Cerebellar nuclear complex (tissue), 1 donor: ENCODE results near the gene CRELD2.

Source experiments
- DNase-seq, 2 experiments: peaks; one replicate each; lab custom pipeline; 2025; lab: John Stamatoyannopoulos, UW

Gene CRELD2

DNA sequence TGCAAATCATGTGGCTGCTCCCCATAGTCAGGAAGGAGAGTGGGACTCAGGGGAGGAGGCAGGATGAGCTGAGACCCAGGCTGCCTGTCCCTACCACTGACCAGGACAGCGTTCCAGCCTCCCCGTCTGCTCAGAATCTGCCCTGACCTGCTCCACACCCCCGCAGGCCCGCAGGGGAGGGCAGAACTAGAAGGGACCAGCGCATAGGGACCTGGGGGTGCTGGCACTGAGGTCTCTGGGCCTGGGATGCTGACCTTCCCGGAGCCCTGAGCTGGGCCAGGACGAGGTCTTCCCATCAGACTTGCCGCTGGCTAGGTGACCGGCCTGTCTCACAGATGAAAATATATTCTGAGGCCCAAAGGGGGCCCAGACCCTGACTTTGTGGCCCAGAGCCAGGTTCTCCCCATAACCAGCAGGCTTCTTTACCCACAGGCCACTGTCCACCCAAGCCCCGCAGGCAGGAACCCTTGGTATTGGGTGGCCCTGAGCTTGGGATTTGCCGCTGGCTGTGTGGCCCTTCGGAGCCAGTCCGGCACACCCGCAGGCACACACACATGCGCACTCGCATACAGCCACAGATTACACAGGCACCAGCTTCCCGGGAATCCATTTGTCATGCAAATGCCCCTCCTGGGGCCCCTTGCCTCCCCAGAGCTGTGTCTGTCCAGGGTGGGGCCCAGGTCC is 28.3 kb downstream of the CRELD2 start:
- DNase-seq = no peak

- no peak for DNase-seq
Observed at GRCh38 chr22:49947296-49947622, 28.8 kb downstream of the CRELD2 start.

- DNase-seq = no peak
Observed at GRCh38 chr22:49948116-49948957, 29.9 kb downstream of the CRELD2 start.

DNA sequence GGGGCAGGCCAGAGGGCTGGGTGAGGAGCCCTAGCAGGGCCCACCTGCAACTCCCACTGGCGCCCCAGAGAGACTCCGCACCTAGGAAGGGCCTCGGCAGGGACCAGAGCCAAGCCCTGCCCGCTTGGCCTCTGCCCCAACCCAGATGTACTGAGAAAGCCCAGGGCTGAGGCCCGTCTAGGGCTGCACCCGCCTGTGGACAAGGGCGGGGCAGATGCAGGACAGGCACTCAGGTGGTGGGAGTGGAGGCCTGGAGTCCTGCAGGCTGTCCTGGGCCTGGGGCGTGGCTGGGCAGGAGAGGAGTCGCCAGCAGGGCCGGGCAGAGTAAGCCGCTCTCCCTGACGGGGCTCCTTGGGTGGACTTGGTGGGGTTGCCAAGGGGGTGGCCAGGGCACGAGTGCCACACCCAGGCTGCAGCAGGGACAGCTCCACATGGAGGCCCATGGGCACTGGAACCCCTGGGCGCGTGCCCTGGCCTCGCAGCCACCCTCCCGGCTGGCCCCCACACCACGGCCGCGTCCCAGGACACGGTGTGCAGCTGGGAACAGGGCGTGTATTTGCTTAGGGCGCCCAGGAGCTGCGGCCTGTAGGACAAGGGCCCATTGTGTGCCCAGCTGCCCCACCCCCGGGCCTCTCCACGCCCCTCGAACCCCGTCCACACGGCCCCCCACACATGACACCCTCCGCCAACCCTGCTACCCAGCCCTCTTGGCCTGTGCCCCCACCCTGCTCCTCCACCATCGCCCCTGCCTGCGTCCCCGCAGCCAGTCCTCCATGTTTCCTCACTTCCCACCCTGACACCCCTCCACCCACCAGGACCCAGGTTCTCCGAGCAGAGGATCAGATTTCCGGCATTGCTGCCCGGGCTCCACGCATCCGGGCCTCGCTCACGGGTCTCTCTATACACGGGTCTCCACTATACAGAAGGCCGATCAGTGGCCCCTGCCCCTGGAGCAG is 30.8 kb downstream of the CRELD2 start:
- no peak for DNase-seq

- DNase-seq = no peak
Observed at GRCh38 chr22:49949914-49950292, 31.5 kb downstream of the CRELD2 start.

GRCh38 chr22:49950396-49950994 is 32.1 kb downstream of the CRELD2 start:
- no peak for DNase-seq

GRCh38 chr22:49951000-49951677 is 32.7 kb downstream of the CRELD2 start:
- DNase-seq = no peak

DNA sequence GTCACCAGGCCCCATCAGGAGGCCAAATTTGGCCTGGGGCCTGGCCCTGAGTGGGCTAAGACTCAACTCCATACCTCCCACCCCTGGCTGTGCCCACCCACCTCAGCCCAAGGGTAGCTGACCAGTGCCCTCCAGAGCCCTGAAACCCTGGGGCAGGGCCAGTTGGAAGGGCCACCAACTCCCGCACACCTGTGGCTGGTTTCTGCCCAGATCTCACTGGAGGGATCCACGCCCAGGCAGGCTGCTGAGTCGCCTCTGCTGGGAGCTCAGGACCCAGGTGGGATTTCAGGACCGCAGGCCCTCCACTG is 33.2 kb downstream of the CRELD2 start:
- no peak for DNase-seq

DNA sequence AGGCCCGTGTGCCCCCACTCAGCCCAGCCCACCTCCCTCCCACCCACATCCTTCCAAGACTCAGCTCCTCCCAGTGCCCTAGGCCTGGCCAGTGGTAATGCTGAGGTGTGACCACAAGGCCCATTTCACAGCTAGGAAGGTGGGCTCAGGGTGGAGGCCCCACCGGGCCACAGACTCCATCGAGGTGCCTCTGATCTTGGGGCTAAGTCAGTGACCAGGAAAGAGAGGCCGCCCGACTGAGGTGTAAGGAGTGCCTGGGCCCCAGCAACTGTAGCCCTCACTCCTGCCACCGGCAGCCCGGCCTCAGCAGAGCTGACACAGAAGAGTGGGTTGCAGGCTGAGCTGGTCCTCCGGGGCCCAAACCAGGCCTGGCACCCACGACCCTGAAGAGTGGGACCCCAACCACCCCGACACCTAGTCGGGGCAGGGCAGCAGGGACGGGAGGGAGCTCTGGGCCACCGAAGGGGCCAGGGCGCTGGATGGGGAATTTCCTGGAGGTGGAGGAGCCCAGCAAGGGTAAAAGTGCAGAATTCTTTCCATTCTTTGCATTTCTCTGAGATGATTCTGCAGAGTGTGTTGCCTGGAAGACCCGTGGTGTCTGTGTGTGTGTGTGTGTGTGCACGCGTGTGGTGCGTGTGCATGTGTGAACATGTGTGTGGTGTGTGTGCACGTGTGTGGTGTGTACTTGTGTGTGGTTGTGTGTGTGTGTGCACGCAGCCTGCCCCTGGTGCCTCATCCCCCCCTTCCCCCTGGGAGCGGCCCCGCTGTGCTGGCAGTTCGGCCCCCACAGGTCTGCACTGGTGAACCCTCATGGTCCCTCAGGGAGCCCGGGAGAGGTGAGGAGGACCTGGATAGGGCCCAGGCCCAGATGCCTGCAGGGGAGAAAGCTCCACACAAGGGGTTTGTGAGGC is 33.8 kb downstream of the CRELD2 start:
- no peak for DNase-seq

DNA sequence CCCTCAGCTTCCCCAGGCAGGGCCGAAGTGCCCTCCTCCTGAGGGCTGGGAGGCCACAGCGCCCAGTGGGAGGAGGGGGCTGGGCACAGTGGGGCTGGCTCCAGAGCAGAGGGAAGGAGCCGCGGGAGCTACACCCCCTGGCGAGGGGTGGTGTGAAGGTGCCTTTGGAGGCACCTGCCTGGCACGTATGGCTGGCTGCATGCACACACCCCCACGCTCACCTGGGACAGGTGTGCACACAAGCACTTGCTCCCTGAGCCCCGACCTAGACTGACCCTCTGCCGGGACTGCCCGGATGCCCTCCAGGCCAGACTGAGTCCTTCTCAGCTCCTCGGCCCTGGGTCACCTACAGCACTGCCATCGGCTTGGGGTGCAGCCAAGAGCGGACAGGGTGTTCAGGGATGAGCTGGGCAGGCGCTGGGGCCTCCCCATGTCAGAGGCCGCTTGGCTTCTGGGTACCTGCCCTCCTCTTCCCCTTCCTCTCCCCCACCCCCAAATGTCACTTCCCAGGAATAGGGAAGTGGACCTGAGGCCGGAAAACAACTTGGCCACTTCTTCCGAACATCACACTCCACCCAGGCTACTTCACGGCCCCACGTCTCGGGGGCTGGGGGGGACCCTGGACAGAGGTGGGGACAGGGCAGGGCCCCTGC is 34.7 kb downstream of the CRELD2 start:
- no peak for DNase-seq

DNA sequence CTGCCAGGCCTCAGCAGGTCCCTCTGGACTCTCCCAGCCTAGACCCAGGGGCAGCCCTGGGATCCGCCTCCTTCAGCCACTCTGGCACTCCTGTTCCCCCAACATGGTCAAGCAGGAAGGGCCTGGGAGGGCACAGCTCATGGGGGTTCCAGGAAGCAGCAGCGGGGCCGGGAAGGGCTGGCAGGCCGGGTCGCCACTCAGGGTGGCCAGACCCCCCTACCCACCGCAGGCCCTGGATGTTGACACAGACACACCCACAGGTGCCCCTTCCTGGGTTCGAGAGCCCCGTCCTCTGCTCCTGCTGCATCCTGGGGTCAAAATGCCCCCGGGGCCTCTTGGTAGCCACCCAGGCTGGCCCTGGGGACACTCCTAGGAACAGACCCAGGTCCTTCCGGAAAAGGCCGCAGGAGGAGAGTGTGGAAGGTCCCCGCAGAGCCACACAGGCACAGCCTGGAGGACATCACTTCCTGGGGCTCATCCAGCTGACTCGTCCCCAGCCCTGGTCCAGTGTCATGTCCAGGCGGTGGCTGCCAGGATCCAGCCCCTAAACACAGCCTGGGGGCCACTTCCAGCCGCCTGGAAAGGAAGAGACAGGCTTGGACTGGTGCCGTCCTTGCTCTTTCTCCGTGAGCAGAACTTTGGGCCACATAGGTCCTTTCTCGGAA is 35.4 kb downstream of the CRELD2 start:
- no peak for DNase-seq

DNA sequence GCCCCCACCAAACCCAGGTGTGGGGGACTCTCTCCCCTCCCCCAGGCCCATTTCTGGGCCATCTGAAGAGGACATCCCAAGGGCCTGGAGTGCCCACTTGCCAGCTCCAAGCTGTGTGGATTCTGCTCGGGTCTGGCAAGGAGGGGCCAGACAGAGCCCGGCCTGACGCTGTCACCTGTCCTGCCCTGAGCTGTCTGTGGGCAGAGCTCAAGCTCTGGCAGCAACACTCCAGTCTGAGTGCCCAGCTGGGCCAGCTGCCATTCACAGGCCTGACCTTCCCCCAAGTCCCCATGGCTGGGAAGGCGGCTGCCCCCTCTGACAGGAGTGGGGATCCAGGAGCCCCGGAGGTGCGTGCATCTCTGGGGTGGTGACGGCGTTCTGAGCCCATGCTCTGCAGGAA is 35.9 kb downstream of the CRELD2 start:
- no peak for DNase-seq

- DNase-seq = no peak
Observed at GRCh38 chr22:49954991-49955580, 36.7 kb downstream of the CRELD2 start.

DNA sequence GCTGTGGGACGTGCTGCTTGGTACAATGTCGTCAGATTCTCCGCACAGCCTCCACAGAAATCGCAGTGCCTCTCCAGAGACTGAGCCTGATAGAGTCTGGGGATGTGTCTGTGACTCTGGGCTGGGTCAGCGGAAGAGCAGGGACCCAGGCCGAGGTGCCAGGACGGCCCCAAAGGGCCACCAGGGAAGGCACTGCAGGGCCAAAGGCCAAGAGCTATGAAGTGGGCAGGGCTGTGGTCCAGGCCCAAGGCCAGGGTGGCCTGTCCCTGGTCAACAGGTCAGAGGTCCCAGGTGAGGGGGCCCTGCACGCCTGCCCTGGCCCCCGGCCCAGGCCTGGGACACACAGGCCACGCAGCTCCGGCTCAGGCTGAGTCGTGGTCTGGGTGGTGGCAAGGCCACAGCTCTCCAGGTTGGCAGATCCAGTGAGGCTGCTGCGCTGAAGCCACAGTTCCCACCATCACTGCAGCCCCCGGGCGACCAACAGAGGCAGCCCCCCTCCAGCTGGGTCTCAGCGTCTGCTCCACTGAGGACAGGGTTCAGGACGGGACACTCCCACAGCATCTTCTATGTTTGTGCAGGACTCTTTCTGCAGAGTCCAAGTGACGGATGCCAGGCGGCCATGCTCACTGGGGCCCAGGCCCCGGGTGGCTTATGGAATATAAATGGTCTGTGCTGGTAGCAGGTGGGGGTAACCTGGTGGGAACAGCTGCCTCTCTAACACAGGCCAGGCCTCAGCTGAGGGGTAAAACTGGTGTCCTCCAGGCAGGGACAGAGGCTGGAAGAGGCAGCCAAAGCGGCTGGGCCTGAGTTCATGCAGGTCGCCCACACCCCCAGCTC is 37.4 kb downstream of the CRELD2 start:
- DNase-seq = no peak

GRCh38 chr22:49956418-49956770 is 38.0 kb downstream of the CRELD2 start:
- DNase-seq = no peak

GRCh38 chr22:49956914-49957825 is 38.7 kb downstream of the CRELD2 start:
- no peak for DNase-seq

- no peak for DNase-seq
Observed at GRCh38 chr22:49957826-49958365, 39.5 kb downstream of the CRELD2 start.
